Body of pancreas (tissue), 4 donors: ENCODE results near the gene PITPNC1.

ENCODE experiments used
- CTCF ChIP-seq, 7 experiments: fragments of 450-650 bp in 4 of 7; fragments of 200-600 bp in 3 of 7; sonication (generic) in 3 of 7; IDR thresholded peaks; one replicate each; pipeline ENCODE4 v1.5.1; 2016 to 2019; ENCODE audit warnings: antibody characterized with exemption in 7 of 7
- POLR2A ChIP-seq, 3 donors: fragments of 450-650 bp; IDR thresholded peaks; one replicate each; pipeline ENCODE4 v1.6.1; 2016; ENCODE audit warnings: antibody characterized with exemption in 3 of 3, mild to moderate bottlenecking in 2 of 3

GRCh38 chr17:67523101-67523500 is 146.0 kb downstream of the PITPNC1 start:
- TF ChIP-seq CTCF (IDR thresholded peaks at IDR 0.05) (no peak), POLR2A (IDR thresholded peaks at IDR 0.05) (no peak)
